Measurements from ENCODE around the gene HS3ST5.

- TF ChIP-seq CTCF (IDR thresholded peaks at IDR 0.05; ENCODE audit: low read depth, low read length) = no peak
- TF ChIP-seq EZH2phosphoT487 (IDR thresholded peaks at IDR 0.05; ENCODE audit: low read depth) = no peak
Measured at GRCh38 chr6:114187563-114187962, 155.3 kb downstream of the HS3ST5 start.

Data from OCI-LY3 (cell line).